Dedifferentiated amniotic fluid mesenchymal stem cell (primary cell): ENCODE data around the gene TOPAZ1.

Experiments
- DNase-seq: peaks from one replicate; pipeline ENCODE4 v3.0.0-alpha.2; 2016; ENCODE audit errors: extremely low spot score

The TOPAZ1 gene

DNA sequence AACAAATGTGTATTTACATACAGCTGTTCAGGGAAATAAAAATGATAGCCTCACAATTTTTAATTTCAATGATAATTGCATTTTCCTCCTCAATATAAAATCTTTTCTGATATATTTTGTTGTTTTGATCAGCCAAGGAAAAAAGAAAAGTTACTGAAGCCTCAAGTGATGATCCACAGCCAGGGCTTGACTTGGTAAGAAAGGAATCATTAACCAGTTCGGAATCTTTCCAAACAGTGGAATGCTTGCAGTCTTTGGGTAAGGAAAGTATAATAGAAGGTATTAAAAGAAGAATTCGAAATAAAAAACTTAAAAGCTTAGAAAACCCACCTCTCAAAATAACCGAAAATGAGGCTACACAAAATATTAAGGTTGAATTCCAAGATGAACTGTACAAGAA lies 1.0 kb downstream of the TOPAZ1 start:
- no peak for DNase-seq

DNA sequence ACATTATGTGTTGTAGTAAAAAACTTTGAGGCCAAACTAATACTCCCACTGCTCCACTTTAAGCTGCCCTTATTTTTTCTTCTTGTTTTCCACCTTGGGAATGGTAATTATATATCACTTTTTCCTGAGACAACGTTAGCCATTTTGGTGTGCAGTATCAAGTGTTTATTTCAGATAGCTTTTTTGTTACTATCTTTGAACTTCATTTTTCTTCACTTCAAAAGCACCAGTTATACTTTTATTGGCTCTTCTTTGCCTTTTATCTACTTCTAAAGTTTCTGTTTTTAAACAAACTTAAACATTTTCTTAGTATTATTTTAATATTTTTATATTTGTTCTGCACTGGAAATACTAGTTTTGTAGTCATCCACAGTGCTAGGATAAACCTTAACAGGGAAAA lies 6.5 kb downstream of the TOPAZ1 start:
- no peak for DNase-seq

DNA sequence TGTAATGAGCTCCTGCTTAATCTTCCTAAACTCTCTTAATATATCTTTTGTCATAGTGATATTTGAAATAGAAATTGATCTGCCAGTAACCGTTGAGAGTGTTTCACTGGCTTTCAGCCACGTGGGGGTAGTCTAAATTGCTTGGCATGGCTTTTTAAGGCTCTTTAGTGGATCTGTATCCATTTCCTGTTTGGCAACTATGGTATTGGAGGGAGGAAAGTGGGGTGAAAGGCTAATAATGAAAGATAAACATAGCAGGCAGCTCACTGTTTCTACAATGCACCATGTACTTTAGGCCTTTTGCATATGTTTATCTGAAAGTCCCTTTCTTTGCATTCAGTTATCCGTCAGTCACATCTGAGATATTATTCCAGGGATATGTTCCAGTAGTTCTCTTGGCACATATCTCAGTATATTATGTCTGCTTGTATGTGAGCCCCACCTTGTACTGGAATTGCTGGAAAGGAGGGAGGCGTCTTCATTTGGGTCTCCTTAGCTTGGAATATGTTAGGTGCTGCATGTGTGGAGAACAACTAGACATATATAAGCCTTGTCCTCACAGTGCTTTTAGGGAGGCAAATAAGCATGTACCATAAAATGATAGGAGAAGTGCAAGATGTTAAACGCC lies 10.8 kb downstream of the TOPAZ1 start:
- no peak for DNase-seq

DNA sequence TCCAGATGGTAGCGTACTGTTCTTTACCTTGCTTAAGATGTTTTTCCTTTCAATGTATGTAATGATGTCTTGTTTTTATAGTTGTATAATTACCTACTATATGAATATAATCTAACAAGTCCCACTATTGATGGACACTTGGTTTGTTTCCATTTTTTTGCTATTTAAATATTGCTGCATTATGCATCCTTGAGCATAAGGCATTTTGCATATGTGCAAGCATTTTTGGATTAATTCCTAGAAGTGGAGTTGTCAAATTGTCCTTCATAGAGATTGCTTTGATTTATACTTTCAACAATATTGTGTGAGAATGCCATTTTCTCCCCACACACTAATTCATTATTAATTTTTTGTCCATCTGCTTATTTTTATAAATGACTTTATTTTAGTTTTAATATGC lies 17.7 kb downstream of the TOPAZ1 start:
- no peak for DNase-seq

DNA sequence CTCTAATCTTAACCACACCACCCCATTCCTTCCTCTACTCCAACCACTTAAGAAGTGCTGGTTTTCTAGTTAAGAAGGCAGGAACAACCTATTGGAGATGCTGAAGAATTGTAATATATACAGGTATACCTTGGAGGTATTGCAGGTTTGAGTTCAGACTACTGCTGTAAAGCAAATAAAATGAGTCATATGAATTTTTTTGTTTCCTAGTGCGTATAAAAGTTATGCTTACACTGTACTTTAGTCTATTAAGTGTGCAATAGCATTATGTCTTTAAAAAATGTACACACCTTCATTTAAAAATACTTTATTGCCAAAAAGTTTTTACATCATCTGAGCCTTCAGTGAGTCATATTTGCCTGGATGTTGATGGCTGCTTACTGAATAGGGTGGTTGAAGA lies 22.5 kb downstream of the TOPAZ1 start:
- DNase-seq: no peak

DNA sequence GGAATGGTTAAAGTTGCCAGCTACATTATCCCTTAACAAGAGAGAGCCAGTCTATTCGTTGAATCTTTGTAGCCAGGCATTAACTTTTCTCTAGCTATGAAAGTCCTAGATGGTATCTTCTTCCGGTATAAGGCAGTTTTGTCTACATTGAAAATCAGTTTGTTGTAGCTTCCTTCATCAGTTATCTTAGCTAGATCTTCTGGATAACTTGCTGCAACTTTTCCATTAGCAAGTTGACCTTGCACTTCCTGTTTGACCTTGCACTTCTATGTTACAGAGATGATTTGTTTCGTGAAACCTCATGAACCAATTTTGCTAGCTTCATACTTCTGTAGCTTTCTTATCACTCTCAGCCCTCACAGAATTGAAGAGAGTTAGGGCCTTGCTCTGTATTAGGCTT lies 24.1 kb downstream of the TOPAZ1 start:
- DNase-seq: no peak

DNA sequence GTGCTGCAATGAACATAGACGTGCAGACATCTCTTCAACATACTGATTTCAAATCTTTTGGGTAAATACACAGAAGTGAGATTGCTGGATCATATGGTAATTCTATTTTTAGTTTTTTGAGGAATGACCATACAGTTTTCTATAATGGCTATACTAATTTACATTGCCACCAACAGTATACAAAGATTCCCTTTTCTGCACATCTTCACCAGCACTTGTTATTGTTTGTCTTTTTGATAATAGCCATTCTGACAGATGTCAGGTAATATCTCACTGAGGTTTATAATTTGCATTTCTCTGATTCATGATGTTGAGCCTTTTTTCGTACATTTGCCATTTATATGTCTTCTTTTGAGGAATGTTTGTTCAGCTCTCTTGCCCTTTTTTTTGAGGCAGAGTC lies 30.5 kb downstream of the TOPAZ1 start:
- no peak for DNase-seq

DNA sequence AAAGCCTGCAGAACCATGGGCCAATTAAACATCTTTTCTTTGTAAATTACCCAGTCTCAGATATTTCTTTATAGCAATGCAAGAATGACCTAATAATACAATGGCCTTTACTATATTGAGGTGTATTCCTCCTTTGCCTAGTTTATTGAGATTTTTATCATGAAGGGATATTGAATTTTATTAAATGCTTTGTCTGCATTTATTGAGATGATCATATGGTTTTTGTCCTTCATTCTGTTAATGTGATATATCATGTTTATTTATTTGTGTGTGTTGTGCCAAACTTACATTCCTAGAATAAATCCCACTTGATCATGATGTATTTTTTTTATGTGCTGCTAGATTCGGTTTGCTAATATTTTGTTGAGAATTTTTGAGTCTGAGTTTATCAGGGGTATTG lies 36.2 kb downstream of the TOPAZ1 start:
- no peak for DNase-seq

DNA sequence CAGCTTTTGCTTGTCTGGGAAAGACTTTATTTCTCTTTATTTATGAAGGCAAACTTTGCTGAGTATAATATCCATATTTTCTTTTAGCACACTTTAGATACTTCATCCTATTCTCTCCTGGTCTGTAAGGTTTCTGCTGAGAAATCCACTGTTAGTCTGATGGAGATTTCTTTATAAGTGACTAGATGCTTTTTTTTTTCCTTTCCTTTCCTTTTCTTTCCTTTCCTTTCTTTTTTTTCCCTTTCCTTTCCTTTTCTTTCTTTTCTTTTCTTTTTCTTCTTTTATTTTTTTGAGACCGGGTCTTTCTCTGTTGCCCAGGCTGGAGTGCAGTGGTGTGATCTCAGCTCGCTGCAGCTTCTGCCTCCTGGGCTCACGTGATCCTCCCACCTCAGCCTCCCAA lies 38.4 kb downstream of the TOPAZ1 start:
- DNase-seq: no peak

DNA sequence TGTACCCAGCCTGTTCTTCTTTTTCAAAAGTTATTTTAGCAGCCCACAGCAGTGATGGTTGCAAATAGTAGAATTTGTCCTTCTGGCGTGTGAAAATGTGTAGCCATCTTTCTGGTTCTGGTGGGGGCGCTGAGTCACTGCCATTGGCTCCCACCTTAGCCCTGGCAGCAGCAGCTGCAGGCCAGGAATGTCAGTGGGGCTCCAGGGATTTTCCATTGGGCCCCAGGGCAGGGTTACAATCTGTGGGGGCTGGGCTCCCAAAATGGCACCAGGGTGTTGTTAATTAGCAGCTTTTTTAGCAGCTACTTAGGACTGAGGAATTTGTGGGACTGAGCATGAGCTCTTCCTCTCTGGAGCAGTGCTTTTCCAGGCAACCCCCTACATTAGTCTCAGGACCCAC lies 38.9 kb downstream of the TOPAZ1 start:
- DNase-seq: no peak

DNA sequence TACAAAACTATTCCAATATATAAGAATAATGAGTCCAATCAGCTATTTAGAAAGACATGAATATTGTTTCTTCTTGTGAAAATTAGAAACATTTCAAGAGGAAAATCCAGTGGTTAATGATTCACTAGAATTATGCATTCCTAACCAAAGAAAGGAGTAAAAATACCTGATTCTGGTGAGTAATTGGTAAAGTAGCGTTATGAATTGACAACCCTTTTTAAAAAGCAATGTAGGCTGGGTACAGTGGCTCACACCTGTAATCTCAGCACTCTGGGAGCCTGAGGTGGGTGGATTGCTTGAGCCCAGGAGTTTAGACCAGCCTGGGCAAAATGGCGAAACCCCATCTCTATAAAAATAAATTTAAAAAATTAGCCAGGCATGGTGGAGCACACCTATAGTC lies 43.3 kb downstream of the TOPAZ1 start:
- DNase-seq: no peak

DNA sequence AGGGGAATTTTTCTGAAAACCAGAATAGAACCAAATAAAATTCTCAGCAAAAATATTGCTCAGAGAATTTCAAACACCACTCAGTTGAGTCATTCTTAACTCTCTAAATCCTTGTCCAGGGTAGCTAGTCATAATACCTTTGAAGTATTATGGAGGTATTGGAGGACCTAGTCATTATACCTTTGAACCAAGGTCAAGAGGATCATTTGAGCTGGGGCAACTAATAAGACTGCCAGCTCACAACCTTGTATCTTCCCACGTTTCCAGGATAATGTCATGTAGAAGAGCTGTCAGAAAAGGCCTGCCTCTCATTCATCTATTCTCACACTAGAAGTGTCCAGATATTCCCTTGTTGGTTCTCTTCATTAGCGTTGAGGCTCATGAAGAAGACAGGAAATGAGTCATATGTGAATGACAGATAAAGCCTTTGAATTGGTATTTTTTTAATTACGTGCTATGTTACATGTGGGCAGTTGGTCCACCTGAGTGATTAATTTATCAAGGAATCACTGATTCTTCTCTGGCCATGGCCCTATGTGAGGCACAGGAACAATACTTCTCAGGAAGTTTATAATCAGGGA lies 48.3 kb downstream of the TOPAZ1 start:
- no peak for DNase-seq

DNA sequence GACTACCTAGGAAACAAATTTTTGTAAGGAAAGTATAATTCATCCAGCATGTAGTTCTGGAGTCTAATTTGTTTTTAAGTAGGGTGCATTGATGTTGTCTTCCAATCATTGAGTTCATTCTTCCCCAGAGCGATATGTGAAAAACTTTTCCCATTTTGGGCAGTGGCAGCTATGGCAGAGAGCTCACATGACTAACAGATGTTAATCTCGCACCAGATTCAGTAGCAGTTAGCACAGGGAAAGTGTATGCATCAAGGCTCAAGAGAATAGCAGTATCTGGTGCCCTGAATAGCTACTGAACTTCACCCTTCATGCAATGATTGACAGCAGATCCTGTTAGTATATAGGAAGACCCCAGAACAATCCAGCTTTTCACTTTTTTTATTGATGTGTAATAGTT lies 50.6 kb downstream of the TOPAZ1 start:
- DNase-seq: no peak

DNA sequence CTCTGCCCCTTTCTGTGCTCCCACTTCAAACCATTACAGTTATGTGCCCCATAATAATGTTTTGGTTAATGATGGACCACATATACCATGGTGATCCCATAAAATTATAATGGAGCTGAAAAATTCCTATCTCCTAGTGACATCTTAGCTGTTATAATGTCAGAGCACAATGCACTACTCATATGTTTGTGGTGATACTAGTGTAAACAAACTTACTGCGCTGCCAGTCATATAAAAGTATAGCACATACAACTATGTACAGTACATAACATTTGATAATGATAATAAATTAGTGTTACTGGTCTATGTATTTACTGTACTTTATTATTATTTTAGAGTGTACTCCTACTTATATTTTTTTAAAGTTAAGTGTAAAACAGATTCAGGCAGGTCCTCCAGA lies 51.3 kb downstream of the TOPAZ1 start:
- no peak for DNase-seq

DNA sequence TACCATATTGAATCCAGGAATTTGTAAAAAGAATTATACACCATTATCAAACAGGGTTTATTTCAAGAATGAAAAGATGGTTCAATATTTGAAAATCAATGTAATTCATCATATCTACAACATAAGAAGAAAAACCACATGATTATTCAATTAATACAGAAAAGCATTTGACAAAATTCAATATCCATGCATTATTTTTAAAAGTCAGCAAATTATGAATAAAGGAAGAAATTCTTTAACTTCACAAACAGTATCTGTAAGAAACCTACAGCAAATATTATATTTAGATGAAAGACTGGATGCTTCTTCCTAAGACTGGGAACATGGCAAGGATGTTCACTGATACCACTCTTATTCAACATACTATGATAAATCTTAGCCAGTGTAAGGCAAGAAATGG lies 55.6 kb downstream of the TOPAZ1 start:
- DNase-seq: no peak

DNA sequence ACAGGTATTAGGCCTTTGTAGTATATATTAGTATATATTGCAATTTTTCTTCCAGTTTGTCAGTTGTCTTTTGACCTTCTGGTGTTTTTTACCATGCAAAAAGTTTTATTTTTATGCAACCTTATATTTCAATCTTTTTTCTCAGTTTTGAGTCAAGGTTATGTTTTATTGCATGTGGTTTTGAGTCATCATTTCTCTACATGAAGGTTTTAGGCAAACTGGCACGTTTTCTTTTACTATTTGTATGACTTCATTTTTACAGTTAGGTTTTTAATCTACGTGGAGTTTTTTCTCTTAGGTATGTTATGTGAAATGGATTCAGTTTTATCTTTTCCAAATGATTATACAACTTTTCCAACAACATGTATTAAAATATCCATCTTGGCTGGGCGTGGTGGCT lies 60.1 kb downstream of the TOPAZ1 start:
- no peak for DNase-seq

DNA sequence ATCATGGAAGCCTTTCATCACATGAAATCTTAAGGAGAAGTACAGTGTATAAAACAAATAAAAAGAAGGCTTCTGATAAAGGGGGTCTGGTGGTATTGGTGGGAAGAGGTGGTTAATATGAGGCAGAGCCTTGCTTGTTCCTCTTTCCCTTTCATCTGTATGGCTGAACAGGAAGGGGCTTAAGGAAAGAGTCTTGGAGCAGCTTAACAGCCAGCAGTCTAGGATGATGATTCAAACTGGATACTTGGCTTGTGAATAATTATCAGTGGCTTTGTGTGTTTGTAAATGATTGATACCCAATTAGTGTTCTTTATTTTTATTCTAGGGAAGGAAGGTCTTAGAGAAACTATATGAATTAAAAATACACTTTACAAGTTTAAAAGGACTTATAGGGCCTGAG lies 67.8 kb downstream of the TOPAZ1 start:
- DNase-seq: no peak

DNA sequence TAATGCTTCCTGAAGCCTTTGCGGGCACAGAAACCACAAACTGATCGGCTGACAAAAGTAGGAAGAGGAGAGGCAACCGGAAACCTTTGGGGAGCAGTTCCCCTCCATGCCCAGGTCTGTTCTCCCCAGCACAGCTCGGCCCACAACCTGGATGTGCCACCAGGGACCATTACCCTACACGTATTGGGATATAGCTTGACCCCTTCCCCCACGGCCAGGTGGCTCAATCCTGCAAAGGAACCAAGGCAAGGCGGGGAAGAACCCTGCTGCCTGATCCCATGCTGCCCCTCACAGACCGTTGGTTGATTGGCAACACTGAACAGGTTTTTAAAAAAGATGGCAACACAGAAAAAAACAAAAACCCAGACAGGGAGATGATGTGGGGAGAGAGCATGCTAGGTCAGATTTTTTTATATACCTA lies 77.2 kb downstream of the TOPAZ1 start:
- no peak for DNase-seq

DNA sequence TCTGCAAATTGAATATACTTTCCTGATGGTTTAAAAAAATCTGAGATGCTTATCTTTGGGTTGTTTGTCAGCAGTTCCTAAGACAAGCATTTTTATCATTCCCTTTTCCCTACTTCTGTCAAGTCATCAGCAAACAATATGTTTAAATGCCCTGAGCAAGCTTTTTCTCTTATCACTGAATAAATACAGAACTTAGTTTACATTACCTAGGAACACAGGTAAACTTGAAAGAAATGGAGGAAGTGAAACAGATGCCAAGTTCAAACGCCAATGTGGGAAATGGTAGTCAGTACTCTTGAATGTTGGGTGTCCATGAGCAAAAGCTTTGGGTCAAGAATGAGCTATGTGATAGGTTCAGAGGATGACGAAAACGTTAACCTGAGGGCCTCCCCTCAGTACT lies 79.6 kb downstream of the TOPAZ1 start:
- DNase-seq: no peak

DNA sequence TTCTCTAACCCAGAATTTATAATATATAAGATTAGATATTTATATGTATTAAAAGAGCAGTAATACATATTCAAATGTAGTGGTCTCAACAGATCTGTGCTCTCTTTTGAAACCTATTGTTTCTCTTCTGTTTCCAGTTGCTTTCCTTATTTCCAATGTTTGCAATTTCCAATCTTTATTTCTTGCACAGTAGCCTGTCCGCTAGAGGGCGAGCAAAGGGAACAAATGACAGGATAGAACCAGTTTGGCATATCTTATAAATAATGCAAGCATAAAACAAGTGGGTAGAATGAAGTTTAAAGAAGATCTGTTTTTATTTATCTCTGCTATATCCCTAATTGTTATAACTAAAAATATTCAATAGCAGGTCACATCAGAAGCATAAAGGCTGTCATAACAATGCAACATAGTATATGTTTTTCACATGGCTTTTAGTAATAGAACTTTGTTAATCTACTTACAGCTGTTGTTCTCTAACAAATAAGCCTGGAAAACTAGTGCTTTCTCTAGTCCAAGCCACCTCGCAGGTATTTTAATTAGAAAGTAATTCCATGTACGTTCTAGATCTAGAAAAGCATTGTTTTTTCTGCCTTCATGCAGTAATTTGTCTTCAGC lies 81.8 kb downstream of the TOPAZ1 start:
- DNase-seq: peak; percentile 83

DNA sequence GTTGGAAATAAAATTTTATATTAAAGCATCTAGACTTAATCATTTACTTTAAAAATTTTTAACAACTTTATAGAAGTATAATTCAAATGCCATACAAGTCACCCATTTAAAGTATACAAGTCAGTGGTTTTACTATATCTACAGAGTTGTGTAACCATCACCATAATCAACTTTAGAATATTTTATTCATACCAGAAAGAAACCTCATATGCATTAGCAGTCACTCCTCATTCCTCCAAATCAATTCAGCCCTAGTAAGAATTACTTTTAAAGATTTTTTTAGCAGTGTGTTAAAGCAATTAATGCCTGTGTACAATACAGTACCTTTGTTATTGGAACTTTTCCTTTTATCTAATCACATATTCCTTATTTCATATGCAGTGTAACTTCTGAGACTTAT lies 82.9 kb downstream of the TOPAZ1 start:
- DNase-seq: no peak

DNA sequence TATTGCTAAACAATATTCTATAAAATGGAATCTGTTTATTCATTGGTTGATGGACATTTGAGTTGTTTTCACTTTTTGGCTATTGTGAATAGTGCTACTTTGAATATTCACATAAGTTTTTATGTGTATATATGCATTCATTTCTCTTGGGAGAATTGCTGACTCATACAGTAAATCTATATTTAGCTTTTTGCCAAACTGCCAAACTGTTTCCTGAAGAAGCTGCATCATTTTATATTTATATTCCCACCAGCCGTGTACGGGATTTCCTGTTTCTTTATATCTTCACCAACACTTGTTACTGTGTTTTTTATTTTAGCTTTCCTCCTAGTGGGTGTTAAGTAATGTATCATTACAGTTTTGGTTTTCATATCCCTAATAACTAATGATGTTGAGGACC lies 84.3 kb downstream of the TOPAZ1 start:
- no peak for DNase-seq

DNA sequence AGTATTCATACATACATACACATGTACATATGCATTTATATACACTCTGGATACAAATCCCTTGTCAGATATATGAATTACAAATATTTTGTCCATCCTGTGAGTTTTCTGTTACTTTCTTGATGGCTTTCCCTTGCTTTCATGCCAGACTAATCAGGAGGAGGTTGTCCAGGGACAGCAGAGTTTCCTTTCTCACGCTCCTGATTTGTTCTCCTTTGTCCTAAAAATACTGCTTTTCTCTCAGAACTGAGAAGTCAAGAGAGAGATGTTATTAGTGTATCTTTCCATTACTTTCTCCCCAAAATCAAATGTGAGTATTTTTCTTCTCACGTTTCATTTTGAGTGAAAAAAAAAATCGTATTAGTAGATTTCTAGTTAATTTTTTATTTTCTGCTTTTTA lies 84.8 kb downstream of the TOPAZ1 start:
- DNase-seq: no peak

DNA sequence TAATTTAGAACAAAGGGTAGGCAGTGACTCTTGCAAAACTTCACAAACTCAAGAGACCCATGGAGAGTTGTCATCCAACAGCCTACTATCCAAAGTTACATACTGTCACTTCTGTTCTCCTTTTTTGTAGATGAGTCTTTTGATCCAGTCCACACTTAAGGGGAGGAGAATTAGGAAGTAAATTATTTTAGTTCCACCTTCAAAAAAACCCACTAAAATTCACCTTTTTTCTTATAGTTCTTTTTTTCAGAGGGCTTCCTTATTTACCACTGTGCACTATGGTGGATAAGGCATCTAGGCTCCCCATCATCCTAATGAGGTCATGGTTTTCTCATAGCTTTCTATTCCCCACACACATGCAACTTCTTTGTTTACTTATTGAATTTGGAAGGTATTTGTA lies 88.3 kb downstream of the TOPAZ1 start:
- DNase-seq: no peak
